Measurements from ENCODE around the gene RBM20. TPM values are rescaled to one million over a fixed set of nuclear protein-coding genes. Genes with fewer than 3 reads are reported as not detected.

RBM20 gene
- polyA plus RNA-seq, 3 donors = not detected

GRCh38 chr10:110756876-110757275 lies 112.7 kb downstream of the RBM20 start:
- H3K27ac Mint-ChIP-seq = no peak overlapping the region
- no peaks in the 10 kb centered on the region for H3K4me1 ChIP-seq (ENCODE audit: control insufficient read depth in 1 of 2, insufficient read depth in 2 of 2, low read length in 2 of 2)
- H3K36me3 Mint-ChIP-seq = no peaks in the 10 kb centered on the region
- TF ChIP-seq, protein P1, sequence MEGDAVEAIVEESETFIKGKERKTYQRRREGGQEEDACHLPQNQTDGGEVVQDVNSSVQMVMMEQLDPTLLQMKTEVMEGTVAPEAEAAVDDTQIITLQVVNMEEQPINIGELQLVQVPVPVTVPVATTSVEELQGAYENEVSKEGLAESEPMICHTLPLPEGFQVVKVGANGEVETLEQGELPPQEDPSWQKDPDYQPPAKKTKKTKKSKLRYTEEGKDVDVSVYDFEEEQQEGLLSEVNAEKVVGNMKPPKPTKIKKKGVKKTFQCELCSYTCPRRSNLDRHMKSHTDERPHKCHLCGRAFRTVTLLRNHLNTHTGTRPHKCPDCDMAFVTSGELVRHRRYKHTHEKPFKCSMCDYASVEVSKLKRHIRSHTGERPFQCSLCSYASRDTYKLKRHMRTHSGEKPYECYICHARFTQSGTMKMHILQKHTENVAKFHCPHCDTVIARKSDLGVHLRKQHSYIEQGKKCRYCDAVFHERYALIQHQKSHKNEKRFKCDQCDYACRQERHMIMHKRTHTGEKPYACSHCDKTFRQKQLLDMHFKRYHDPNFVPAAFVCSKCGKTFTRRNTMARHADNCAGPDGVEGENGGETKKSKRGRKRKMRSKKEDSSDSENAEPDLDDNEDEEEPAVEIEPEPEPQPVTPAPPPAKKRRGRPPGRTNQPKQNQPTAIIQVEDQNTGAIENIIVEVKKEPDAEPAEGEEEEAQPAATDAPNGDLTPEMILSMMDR (IDR thresholded peaks at IDR 0.05) = no peak
- H3K4me3 ChIP-seq (replicated peaks in 1 of 3; ENCODE audit: low read depth in 2 of 3, low read length in 3 of 3) = no peak overlapping the region
- intact Hi-C loops (cut with micrococcal nuclease) = no loop called here
- H3K27me3 Mint-ChIP-seq (ENCODE audit: low read depth in 3 of 3) = peaks cover 0 to 5% (median 0%) of the 10 kb centered on the region in 3 donors
- no peak overlapping the region for H3K9ac ChIP-seq (ENCODE audit: insufficient read depth, low read length, poor library complexity, severe bottlenecking)
- no peaks in the 10 kb centered on the region for H4K20me1 ChIP-seq (ENCODE audit: insufficient read depth, low read length)
- H3K4me1 Mint-ChIP-seq = no peaks in the 10 kb centered on the region
- no peaks in the 10 kb centered on the region for H3K9me3 Mint-ChIP-seq
- H3K4me3 Mint-ChIP-seq = no peak overlapping the region
- H3K36me3 ChIP-seq (replicated peaks in 1 of 2; ENCODE audit: control insufficient read depth in 1 of 2, insufficient read depth in 2 of 2, low read length in 2 of 2) = no peaks in the 10 kb centered on the region
- no peaks in the 10 kb centered on the region for H3K27me3 ChIP-seq (ENCODE audit: control insufficient read depth in 2 of 2, insufficient read depth in 2 of 2, low read length in 2 of 2)
- H2AFZ ChIP-seq (ENCODE audit: insufficient read depth, low read depth, low read length, poor library complexity, severe bottlenecking) = no peak overlapping the region
- no peak for DNase-seq
- H3K79me2 ChIP-seq (ENCODE audit: insufficient read depth, low read length) = no peaks in the 10 kb centered on the region
- H3K27ac ChIP-seq (ENCODE audit: low read depth in 1 of 2, low read length in 2 of 2) = no peak overlapping the region
- no peaks in the 10 kb centered on the region for H3K9me3 ChIP-seq (replicated peaks in 1 of 2; ENCODE audit: control insufficient read depth in 1 of 2, insufficient read depth in 1 of 2, low read length in 2 of 2)
- no peak overlapping the region for H3K4me2 ChIP-seq (replicated peaks; ENCODE audit: extremely low read depth, low read length, poor library complexity, severe bottlenecking)

DNA sequence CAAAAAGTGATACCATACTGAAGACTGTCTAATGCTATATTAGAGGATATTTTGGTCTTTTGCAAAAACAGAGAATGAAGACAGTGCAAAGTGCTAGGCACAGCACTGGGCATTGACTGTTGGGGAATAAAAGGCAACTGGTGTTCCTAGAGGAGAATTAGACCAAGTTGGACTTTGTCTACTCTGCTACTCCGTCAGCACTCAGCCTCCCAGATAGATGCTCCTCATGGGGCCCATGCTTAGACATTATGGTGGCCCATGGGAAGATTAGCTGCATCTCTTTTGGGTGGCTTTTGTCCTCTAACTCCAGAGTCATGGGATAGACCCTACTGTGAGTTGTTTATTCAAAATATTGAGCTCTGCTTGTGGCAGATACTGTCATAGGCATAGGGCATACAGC lies 113.5 kb downstream of the RBM20 start:
- Histone ChIP-seq H3K36me3 (replicated peaks in 1 of 2; ENCODE audit: control insufficient read depth in 1 of 2, insufficient read depth in 2 of 2, low read length in 2 of 2) (no peaks in the 10 kb centered on the region), H3K27me3 (ENCODE audit: control insufficient read depth in 2 of 2, insufficient read depth in 2 of 2, low read length in 2 of 2) (no peaks in the 10 kb centered on the region), H3K79me2 (ENCODE audit: insufficient read depth, low read length) (no peaks in the 10 kb centered on the region), H3K9me3 (replicated peaks in 1 of 2; ENCODE audit: control insufficient read depth in 1 of 2, insufficient read depth in 1 of 2, low read length in 2 of 2) (no peaks in the 10 kb centered on the region), H3K27ac (ENCODE audit: low read depth in 1 of 2, low read length in 2 of 2) (no peak overlapping the region), H2AFZ (ENCODE audit: insufficient read depth, low read depth, low read length, poor library complexity, severe bottlenecking) (no peak overlapping the region), H3K4me1 (ENCODE audit: control insufficient read depth in 1 of 2, insufficient read depth in 2 of 2, low read length in 2 of 2) (no peaks in the 10 kb centered on the region), H4K20me1 (ENCODE audit: insufficient read depth, low read length) (no peaks in the 10 kb centered on the region), H3K4me2 (replicated peaks; ENCODE audit: extremely low read depth, low read length, poor library complexity, severe bottlenecking) (no peak overlapping the region), H3K4me3 (replicated peaks in 1 of 3; ENCODE audit: low read depth in 2 of 3, low read length in 3 of 3) (no peak overlapping the region), H3K9ac (ENCODE audit: insufficient read depth, low read length, poor library complexity, severe bottlenecking) (no peak overlapping the region)
- WGBS (ENCODE audit: insufficient coverage) = no CpG with 5 or more reads among the region's 1 CpG
- Mint-ChIP-seq H3K27ac (no peak overlapping the region), H3K36me3 (no peaks in the 10 kb centered on the region), H3K4me3 (no peak overlapping the region), H3K4me1 (no peaks in the 10 kb centered on the region), H3K27me3 (ENCODE audit: low read depth in 3 of 3) (peaks cover 0 to 5% (median 0%) of the 10 kb centered on the region in 3 donors), H3K9me3 (no peaks in the 10 kb centered on the region)
- intact Hi-C loops (cut with micrococcal nuclease) = no loop called here
- DNase-seq = no peak
- TF ChIP-seq, protein P1 (IDR thresholded peaks at IDR 0.05) = no peak

Data from CD14-positive monocyte (primary cell).